SK-N-SH (cell line): ENCODE measurements around the gene ZMAT2.

Source experiments
- TAF1 ChIP-seq: IDR thresholded peaks from 2 replicates; pipeline ENCODE4 v1.6.1; 2012; ENCODE audit warnings: low read depth, mild to moderate bottlenecking, low read length, moderate library complexity, borderline replicate concordance
- TF ChIP-seq, protein P1 (sequence below): fragments of 200-600 bp; sonication (generic); IDR thresholded peaks from 2 replicates; pipeline ENCODE4 v1.6.1; 2017; ENCODE audit warnings: antibody characterized with exemption, mild to moderate bottlenecking, moderate library complexity
- TF ChIP-seq, protein P2 (sequence below): fragments of 150-350 bp; IDR thresholded peaks from 2 replicates; pipeline ENCODE4 v1.6.1; 2017; ENCODE audit warnings: antibody characterized with exemption, low read length, low read depth, borderline replicate concordance

DNA sequence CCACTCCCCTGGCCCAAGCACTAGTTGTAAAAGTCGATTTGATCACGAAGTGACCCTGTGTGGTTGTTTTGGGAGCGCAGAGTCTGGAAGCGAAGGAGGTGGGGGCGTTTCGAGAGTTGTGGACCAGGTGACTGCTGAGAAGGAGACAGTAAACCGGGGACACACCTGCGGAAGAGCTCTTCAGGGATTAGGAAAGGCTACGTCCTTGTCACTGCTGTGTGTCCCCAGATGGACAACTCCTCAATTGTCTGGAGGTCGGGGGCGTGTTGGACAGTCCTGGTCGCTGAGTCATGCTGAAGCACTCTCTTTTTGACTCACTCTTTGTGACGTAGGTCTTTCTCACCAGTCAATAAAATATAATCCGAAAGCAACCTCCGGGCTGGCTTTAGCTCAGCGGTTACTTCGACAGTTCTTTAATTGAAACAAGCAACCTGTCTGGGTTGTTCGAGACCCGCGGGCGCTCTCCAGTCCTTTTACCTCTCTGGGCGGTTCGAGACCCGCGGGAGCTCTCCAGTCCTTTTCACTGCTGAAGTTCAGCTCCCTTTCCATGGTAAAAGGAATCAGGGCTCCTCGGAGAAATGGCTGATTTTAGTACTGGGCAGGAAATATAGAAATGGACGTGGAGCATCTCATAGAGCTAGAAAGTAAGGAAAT, 10.8 kb downstream of the ZMAT2 start:
- TF ChIP-seq, protein P1, sequence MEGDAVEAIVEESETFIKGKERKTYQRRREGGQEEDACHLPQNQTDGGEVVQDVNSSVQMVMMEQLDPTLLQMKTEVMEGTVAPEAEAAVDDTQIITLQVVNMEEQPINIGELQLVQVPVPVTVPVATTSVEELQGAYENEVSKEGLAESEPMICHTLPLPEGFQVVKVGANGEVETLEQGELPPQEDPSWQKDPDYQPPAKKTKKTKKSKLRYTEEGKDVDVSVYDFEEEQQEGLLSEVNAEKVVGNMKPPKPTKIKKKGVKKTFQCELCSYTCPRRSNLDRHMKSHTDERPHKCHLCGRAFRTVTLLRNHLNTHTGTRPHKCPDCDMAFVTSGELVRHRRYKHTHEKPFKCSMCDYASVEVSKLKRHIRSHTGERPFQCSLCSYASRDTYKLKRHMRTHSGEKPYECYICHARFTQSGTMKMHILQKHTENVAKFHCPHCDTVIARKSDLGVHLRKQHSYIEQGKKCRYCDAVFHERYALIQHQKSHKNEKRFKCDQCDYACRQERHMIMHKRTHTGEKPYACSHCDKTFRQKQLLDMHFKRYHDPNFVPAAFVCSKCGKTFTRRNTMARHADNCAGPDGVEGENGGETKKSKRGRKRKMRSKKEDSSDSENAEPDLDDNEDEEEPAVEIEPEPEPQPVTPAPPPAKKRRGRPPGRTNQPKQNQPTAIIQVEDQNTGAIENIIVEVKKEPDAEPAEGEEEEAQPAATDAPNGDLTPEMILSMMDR: no peak
- TF ChIP-seq, protein P2, sequence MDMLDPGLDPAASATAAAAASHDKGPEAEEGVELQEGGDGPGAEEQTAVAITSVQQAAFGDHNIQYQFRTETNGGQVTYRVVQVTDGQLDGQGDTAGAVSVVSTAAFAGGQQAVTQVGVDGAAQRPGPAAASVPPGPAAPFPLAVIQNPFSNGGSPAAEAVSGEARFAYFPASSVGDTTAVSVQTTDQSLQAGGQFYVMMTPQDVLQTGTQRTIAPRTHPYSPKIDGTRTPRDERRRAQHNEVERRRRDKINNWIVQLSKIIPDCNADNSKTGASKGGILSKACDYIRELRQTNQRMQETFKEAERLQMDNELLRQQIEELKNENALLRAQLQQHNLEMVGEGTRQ: no peak
- TF ChIP-seq TAF1: 0 out of 2 replicates have a peak, but pooled peaks have one; percentile 38
